ENCODE measurements around the gene GPX4. TPM values are rescaled to one million over a fixed set of nuclear protein-coding genes. Genes with fewer than 3 reads are reported as not detected.

GPX4 gene
- total and polyA plus RNA-seq, 2 of the 13 experiments (the other 11 are each of a cell fraction or from before 2014, with no cell fraction given), result 535 to 613 TPM

DNA sequence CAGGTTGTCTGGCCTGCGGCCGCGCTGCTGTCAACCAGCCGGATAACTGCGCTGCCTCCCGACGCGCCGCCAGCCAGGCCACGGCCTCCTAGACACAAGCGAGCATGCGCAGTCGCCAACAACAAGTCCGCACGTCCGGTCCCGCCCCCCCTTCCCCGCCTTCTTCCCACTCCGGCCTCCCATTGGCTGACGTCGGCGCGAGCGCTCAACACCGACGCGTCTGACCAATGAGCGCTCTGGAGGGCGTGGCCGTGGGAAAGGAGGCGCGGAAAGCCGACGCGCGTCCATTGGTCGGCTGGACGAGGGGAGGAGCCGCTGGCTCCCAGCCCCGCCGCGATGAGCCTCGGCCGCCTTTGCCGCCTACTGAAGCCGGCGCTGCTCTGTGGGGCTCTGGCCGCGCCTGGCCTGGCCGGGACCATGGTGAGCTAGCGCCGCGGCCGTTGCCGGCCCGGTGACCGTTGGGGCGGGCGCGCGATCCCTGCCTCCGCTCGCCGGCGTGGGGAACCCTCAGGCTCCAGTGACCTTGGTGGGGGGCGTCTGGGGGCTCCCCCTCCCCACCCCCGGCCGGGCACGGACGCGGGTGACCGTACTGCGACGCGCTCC, at the start of gene GPX4 (continued):
- TF ChIP-seq, protein P1, sequence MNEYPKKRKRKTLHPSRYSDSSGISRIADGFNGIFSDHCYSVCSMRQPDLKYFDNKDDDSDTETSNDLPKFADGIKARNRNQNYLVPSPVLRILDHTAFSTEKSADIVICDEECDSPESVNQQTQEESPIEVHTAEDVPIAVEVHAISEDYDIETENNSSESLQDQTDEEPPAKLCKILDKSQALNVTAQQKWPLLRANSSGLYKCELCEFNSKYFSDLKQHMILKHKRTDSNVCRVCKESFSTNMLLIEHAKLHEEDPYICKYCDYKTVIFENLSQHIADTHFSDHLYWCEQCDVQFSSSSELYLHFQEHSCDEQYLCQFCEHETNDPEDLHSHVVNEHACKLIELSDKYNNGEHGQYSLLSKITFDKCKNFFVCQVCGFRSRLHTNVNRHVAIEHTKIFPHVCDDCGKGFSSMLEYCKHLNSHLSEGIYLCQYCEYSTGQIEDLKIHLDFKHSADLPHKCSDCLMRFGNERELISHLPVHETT (CRISPR knock-in tag; conservative IDR thresholded peaks at IDR 0.05), result no peak
- TF ChIP-seq KDM5B (CRISPR knock-in tag; IDR thresholded peaks at IDR 0.05; ENCODE audit: borderline replicate concordance) (peak; percentile 84; the same call in 1 of the 2 replicates), TCF12 (IDR thresholded peaks at IDR 0.05) (no peak), TCF12 (CRISPR knock-in tag; IDR thresholded peaks at IDR 0.05) (peak; percentile 69; the same call in 1 of the 2 replicates), KLF15 (CRISPR knock-in tag; IDR thresholded peaks at IDR 0.05; ENCODE audit: borderline replicate concordance) (no peak), ZNF737 (CRISPR knock-in tag; IDR thresholded peaks at IDR 0.05; ENCODE audit: borderline replicate concordance) (no peak), GTF3A (CRISPR knock-in tag; conservative IDR thresholded peaks at IDR 0.05) (no peak), ZFP1 (CRISPR knock-in tag; IDR thresholded peaks at IDR 0.05) (no peak), HDAC1 (CRISPR knock-in tag; IDR thresholded peaks at IDR 0.05) (peak; percentile 91), ZNF550 (CRISPR knock-in tag; IDR thresholded peaks at IDR 0.05; ENCODE audit: borderline replicate concordance) (no peak), ZNF382 (CRISPR knock-in tag; IDR thresholded peaks at IDR 0.05; ENCODE audit: borderline replicate concordance) (no peak), MED13 (CRISPR knock-in tag; IDR thresholded peaks at IDR 0.05) (0 out of 2 replicates have a peak, but pooled peaks have one; percentile 25), CCAR2 (optimal IDR thresholded peaks at IDR 0.05; ENCODE audit: low read depth, low read length) (no peak)
- TF ChIP-seq, protein P2, sequence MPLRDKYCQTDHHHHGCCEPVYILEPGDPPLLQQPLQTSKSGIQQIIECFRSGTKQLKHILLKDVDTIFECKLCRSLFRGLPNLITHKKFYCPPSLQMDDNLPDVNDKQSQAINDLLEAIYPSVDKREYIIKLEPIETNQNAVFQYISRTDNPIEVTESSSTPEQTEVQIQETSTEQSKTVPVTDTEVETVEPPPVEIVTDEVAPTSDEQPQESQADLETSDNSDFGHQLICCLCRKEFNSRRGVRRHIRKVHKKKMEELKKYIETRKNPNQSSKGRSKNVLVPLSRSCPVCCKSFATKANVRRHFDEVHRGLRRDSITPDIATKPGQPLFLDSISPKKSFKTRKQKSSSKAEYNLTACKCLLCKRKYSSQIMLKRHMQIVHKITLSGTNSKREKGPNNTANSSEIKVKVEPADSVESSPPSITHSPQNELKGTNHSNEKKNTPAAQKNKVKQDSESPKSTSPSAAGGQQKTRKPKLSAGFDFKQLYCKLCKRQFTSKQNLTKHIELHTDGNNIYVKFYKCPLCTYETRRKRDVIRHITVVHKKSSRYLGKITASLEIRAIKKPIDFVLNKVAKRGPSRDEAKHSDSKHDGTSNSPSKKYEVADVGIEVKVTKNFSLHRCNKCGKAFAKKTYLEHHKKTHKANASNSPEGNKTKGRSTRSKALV (CRISPR knock-in tag; IDR thresholded peaks at IDR 0.05), result no peak
- TF ChIP-seq, protein P3, sequence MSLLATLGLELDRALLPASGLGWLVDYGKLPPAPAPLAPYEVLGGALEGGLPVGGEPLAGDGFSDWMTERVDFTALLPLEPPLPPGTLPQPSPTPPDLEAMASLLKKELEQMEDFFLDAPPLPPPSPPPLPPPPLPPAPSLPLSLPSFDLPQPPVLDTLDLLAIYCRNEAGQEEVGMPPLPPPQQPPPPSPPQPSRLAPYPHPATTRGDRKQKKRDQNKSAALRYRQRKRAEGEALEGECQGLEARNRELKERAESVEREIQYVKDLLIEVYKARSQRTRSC (CRISPR knock-in tag; IDR thresholded peaks at IDR 0.05; ENCODE audit: low read depth), result no peak; the same call in 1 of the 2 replicates
- TF ChIP-seq, protein P4, sequence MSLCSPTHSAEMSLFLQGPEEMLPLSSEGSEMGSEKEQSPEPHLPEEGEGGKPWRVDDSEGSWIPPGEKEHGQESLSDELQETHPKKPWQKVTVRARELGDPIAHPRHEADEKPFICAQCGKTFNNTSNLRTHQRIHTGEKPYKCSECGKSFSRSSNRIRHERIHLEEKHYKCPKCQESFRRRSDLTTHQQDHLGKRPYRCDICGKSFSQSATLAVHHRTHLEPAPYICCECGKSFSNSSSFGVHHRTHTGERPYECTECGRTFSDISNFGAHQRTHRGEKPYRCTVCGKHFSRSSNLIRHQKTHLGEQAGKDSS (CRISPR knock-in tag; IDR thresholded peaks at IDR 0.05; ENCODE audit: borderline replicate concordance, low read depth), result peak; percentile 20; the same call in 1 of the 2 replicates
- TF ChIP-seq, protein P5, sequence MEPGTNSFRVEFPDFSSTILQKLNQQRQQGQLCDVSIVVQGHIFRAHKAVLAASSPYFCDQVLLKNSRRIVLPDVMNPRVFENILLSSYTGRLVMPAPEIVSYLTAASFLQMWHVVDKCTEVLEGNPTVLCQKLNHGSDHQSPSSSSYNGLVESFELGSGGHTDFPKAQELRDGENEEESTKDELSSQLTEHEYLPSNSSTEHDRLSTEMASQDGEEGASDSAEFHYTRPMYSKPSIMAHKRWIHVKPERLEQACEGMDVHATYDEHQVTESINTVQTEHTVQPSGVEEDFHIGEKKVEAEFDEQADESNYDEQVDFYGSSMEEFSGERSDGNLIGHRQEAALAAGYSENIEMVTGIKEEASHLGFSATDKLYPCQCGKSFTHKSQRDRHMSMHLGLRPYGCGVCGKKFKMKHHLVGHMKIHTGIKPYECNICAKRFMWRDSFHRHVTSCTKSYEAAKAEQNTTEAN (CRISPR knock-in tag; conservative IDR thresholded peaks at IDR 0.05), result peak; percentile 30; the same call in 1 of the 2 replicates
- TF ChIP-seq, protein P6, sequence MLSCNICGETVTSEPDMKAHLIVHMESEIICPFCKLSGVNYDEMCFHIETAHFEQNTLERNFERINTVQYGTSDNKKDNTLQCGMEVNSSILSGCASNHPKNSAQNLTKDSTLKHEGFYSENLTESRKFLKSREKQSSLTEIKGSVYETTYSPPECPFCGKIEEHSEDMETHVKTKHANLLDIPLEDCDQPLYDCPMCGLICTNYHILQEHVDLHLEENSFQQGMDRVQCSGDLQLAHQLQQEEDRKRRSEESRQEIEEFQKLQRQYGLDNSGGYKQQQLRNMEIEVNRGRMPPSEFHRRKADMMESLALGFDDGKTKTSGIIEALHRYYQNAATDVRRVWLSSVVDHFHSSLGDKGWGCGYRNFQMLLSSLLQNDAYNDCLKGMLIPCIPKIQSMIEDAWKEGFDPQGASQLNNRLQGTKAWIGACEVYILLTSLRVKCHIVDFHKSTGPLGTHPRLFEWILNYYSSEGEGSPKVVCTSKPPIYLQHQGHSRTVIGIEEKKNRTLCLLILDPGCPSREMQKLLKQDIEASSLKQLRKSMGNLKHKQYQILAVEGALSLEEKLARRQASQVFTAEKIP (CRISPR knock-in tag; IDR thresholded peaks at IDR 0.05; ENCODE audit: borderline replicate concordance), result no peak
- TF ChIP-seq, protein P7, sequence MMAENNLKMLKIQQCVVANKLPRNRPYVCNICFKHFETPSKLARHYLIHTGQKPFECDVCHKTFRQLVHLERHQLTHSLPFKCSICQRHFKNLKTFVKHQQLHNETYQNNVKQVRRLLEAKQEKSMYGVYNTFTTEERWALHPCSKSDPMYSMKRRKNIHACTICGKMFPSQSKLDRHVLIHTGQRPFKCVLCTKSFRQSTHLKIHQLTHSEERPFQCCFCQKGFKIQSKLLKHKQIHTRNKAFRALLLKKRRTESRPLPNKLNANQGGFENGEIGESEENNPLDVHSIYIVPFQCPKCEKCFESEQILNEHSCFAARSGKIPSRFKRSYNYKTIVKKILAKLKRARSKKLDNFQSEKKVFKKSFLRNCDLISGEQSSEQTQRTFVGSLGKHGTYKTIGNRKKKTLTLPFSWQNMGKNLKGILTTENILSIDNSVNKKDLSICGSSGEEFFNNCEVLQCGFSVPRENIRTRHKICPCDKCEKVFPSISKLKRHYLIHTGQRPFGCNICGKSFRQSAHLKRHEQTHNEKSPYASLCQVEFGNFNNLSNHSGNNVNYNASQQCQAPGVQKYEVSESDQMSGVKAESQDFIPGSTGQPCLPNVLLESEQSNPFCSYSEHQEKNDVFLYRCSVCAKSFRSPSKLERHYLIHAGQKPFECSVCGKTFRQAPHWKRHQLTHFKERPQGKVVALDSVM (CRISPR knock-in tag; IDR thresholded peaks at IDR 0.05), result no peak
